MCF 10A (cell line): Measurements from ENCODE around the gene SMIM11. TPM values are rescaled to one million over a fixed set of nuclear protein-coding genes. Genes with fewer than 3 reads are reported as not detected.

Experiments
- total RNA-seq: library from RNA; stranded (reverse); gene quantifications from 2 replicates; pipeline ENCODE4 v1.2.3, GENCODE V29; 2022

SMIM11 gene
- total RNA-seq, 1 experiment from 2014 or later: 6.8 TPM

Other genes with a start within 250 kb of the SMIM11 start
- not detected in 2 replicates for gene KCNE2, start 11.5 kb upstream of the SMIM11 start, total RNA-seq
- gene SMIM34, start 48.4 kb downstream of the SMIM11 start, total RNA-seq: not detected in 2 replicates
- 0.14 and 0.20 TPM in 2 replicates for gene KCNE1, start 136.7 kb downstream of the SMIM11 start, total RNA-seq
- gene RCAN1, start 239.6 kb downstream of the SMIM11 start, total RNA-seq: 11.9 and 18.4 TPM in 2 replicates